K562 (cell line): ENCODE measurements around the gene PDCD6IP. TPM values are rescaled to one million over a fixed set of nuclear protein-coding genes. Genes with fewer than 3 reads are reported as not detected.
A peak's percentile ranks its signal among the peaks of the same experiment; 100 is the strongest.

Source experiments
- BRD4 ChIP-seq: fragments of 200-600 bp; sonication (generic); IDR thresholded peaks from 2 replicates; pipeline ENCODE4 v1.6.1; 2017; ENCODE audit warnings: inconsistent platforms
- CBFA2T2 ChIP-seq: fragments of 450-650 bp; conservative IDR thresholded peaks from 2 replicates; pipeline ENCODE4 v1.6.1; 2017; ENCODE audit warnings: mild to moderate bottlenecking
- E2F1 ChIP-seq: sonication (generic); formaldehyde crosslinking; IDR thresholded peaks from 2 replicates; pipeline ENCODE4 v1.8.1; 2023; ENCODE audit warnings: mild to moderate bottlenecking, missing genetic modification reagents, moderate library complexity
- ESRRA ChIP-seq: fragments of 450-650 bp; IDR thresholded peaks from 2 replicates; pipeline ENCODE4 v1.6.1; 2014; ENCODE audit warnings: low read depth, mild to moderate bottlenecking, moderate library complexity, borderline replicate concordance
- FOXJ2 ChIP-seq: fragments of 200-800 bp; sonication (Bioruptor generic); IDR thresholded peaks from 2 replicates; pipeline ENCODE4 v1.6.1; 2016; ENCODE audit warnings: missing genetic modification characterization, missing compliant biosample characterization
- GTF3C2 ChIP-seq: IDR thresholded peaks from 3 replicates; pipeline ENCODE4 v1.6.1; 2011; ENCODE audit warnings: borderline replicate concordance, mild to moderate bottlenecking, moderate library complexity; ENCODE audit not compliant: insufficient read length; ENCODE audit errors: extremely low read depth
- HDGF ChIP-seq: fragments of 450-650 bp; IDR thresholded peaks from 2 replicates; pipeline ENCODE4 v1.6.1; 2016
- HIVEP1 ChIP-seq: fragments of 250-450 bp; sonication (Bioruptor Pico); IDR thresholded peaks from 2 replicates; pipeline ENCODE4 v1.4.0; 2020; ENCODE audit warnings: mild to moderate bottlenecking
- HMGN3 ChIP-seq: IDR thresholded peaks from 2 replicates; pipeline ENCODE4 v1.6.1; 2011; ENCODE audit warnings: borderline replicate concordance, low read depth, mild to moderate bottlenecking, mixed read lengths, low read length; ENCODE audit not compliant: insufficient read length; ENCODE audit errors: extremely low read depth
- IRF2 ChIP-seq: sonication (generic); formaldehyde crosslinking; IDR thresholded peaks from 2 replicates; pipeline ENCODE4 v1.8.1; 2022; ENCODE audit warnings: mild to moderate bottlenecking, missing genetic modification reagents
- MYNN ChIP-seq, 2 experiments: sonication (generic); formaldehyde crosslinking in 1 of 2; IDR thresholded peaks; 2 replicates each; pipeline versions ENCODE4 v1.5.0 to v1.6.1; 2016 to 2020; ENCODE audit warnings: antibody characterized with exemption in 1 of 2, missing genetic modification reagents in 1 of 2
- NCOA2 ChIP-seq, 2 experiments: fragments of 450-650 bp; IDR thresholded peaks; 2 replicates each; pipeline ENCODE4 v1.6.1; 2018; ENCODE audit warnings: mild to moderate bottlenecking in 2 of 2, moderate library complexity in 1 of 2; ENCODE audit not compliant: partially characterized antibody in 2 of 2
- RCOR1 ChIP-seq, 2 experiments: IDR thresholded peaks; 2 replicates each; pipeline ENCODE4 v1.6.1; 2012; ENCODE audit warnings: low read depth in 2 of 2, low read length in 2 of 2, borderline replicate concordance in 1 of 2, improper control_type of control experiment in 1 of 2
- RFX7 ChIP-seq: fragments of 250-450 bp; sonication (Bioruptor Pico); IDR thresholded peaks from 2 replicates; pipeline ENCODE4 v1.5.1; 2021; ENCODE audit warnings: mild to moderate bottlenecking
- SMAD4 ChIP-seq: fragments of 250-450 bp; sonication (Bioruptor Pico); conservative IDR thresholded peaks from 2 replicates; pipeline ENCODE4 v1.8.0; 2021; ENCODE audit warnings: inconsistent platforms, mild to moderate bottlenecking, moderate library complexity
- TCF3 ChIP-seq: sonication (generic); formaldehyde crosslinking; IDR thresholded peaks from 2 replicates; pipeline ENCODE4 v1.4.0; 2020; ENCODE audit warnings: mild to moderate bottlenecking, missing genetic modification reagents
- ZBTB9 ChIP-seq: fragments of 450-650 bp; formaldehyde crosslinking; IDR thresholded peaks from 2 replicates; pipeline ENCODE4 v1.4.0; 2020; ENCODE audit warnings: mild to moderate bottlenecking, moderate library complexity
- ZEB2 ChIP-seq: fragments of 450-650 bp; IDR thresholded peaks from 2 replicates; pipeline ENCODE4 v1.6.1; 2016
- ZFP91 ChIP-seq: sonication (generic); formaldehyde crosslinking; IDR thresholded peaks from 2 replicates; pipeline ENCODE4 v1.8.0; 2022; ENCODE audit warnings: mild to moderate bottlenecking, missing genetic modification reagents
- ZNF146 ChIP-seq: IDR thresholded peaks from one replicate; pipeline ENCODE4 v1.6.1; 2018; ENCODE audit warnings: missing compliant biosample characterization; ENCODE audit not compliant: unreplicated experiment
- ZNF551 ChIP-seq: fragments of 250-450 bp; sonication (Bioruptor Pico); IDR thresholded peaks from 2 replicates; pipeline ENCODE4 v1.5.0; 2021; ENCODE audit warnings: mild to moderate bottlenecking, moderate library complexity
- polyA plus RNA-seq, 8 experiments: library from polyadenylated mRNA; depleted of rRNA in 4 of 8; stranded (reverse) in 5 of 8; unstranded in 3 of 8; fragments of >200 nt; fragmentation: Nextera tagmentation in 2 of 8; fragmentation: Illumina TruSeq in 1 of 8; extraction: Ambion mirVana in 2 of 8; extraction: Trizol in 1 of 8; gene quantifications; 2 replicates each; pipeline versions ENCODE4 v1.2.1 to v1.2.3, GENCODE V29; 2011 to 2014; ENCODE audit warnings: inconsistent platforms in 1 of 8, missing spikeins in 1 of 8
- total RNA-seq, 7 experiments: library from RNA; depleted of rRNA in 6 of 7; stranded (reverse); fragments of >200 nt in 6 of 7; fragmentation: Illumina TruSeq in 2 of 7; extraction: Trizol in 2 of 7; gene quantifications; 2 replicates each; pipeline versions ENCODE4 v1.2.1 to v1.2.3, GENCODE V29; 2011 to 2021; ENCODE audit warnings: low replicate concordance in 1 of 7

The PDCD6IP gene
- total and polyA plus RNA-seq, 9 of the 15 experiments (the other 6 are each of a cell fraction or from before 2014, with no cell fraction given), result 40.2 to 302 (median 122) TPM

- TF ChIP-seq ZFP91 (CRISPR knock-in tag) (0 out of 2 replicates have a peak, but pooled peaks have one; percentile 33), ZNF551 (CRISPR knock-in tag) (no peak), MYNN (IDR thresholded peaks at IDR 0.05) (no peak; the same call in 1 of the 2 replicates), MYNN (CRISPR knock-in tag; IDR thresholded peaks at IDR 0.05) (no peak), E2F1 (CRISPR knock-in tag) (peak; percentile 86), ESRRA (peak; percentile 70), RFX7 (CRISPR knock-in tag) (no peak), HMGN3 (peak; percentile 90), SMAD4 (CRISPR knock-in tag) (peak; percentile 93), IRF2 (CRISPR knock-in tag) (no peak), ZNF146 (CRISPR knock-in tag) (no peak), HIVEP1 (CRISPR knock-in tag) (no peak), RCOR1 (IDR thresholded peaks at IDR 0.05; ENCODE audit: borderline replicate concordance in 1 of 2, low read depth in 2 of 2, low read length in 2 of 2) (no peak; a peak in 3 of 4 replicates), FOXJ2 (0 out of 2 replicates have a peak, but pooled peaks have one; percentile 0), NCOA2 (IDR thresholded peaks at IDR 0.05; ENCODE audit: partially characterized antibody in 2 of 2) (no peak), BRD4 (peak; percentile 51; the same call in 1 of the 2 replicates), GTF3C2 (no peak), CBFA2T2 (peak; percentile 81), HDGF (peak; percentile 55; the same call in 1 of the 2 replicates), TCF3 (CRISPR knock-in tag) (no peak; the same call in none of the 2 replicates), ZEB2 (peak; percentile 53; the same call in 1 of the 2 replicates), ZBTB9 (CRISPR knock-in tag) (peak; percentile 55; the same call in 1 of the 2 replicates)
Measured at GRCh38 chr3:33798418-33799201, at the start of gene PDCD6IP (continued).
